OCI-LY3 (cell line): Measurements from ENCODE around the gene NRAP.

Experiments used
- H2AFZ ChIP-seq: fragments of 200-600, 300-600 bp; shearing (Covaris generic); 2 replicates; pipeline ENCODE4 v1.6.0; 2014; ENCODE audit warnings: antibody characterized with exemption, low read depth, low read length
- H3K27ac ChIP-seq: fragments of 200-600, 300-600 bp; sonication (generic); 2 replicates; pipeline ENCODE4 v1.5.1; 2014; ENCODE audit warnings: mild to moderate bottlenecking, low read length, moderate library complexity, mixed read lengths
- H3K27me3 ChIP-seq: fragments of 200-600, 300-600 bp; sonication (generic); 2 replicates; pipeline ENCODE4 v1.6.1; 2014; ENCODE audit warnings: low read depth, low read length, mixed read lengths
- H3K36me3 ChIP-seq: fragments of 200-600, 300-600 bp; sonication (generic); replicated peaks from 2 replicates; pipeline ENCODE3; 2014; ENCODE audit warnings: low read depth, low read length, mixed read lengths
- H3K4me1 ChIP-seq: fragments of 300-600, 200-600 bp; sonication (generic); 2 replicates; pipeline ENCODE4 v1.6.1; 2014; ENCODE audit warnings: low read length, mixed read lengths
- H3K4me2 ChIP-seq: fragments of 200-600, 300-600 bp; sonication (generic); 2 replicates; pipeline ENCODE4 v1.6.1; 2014; ENCODE audit warnings: low read length, mixed read lengths
- H3K4me3 ChIP-seq: fragments of 300-600, 200-600 bp; sonication (generic); 2 replicates; pipeline ENCODE4 v1.5.1; 2014; ENCODE audit warnings: antibody characterized with exemption, mild to moderate bottlenecking, low read length, moderate library complexity
- H3K79me2 ChIP-seq: fragments of 300-600, 200-600 bp; shearing (Covaris generic); 2 replicates; pipeline ENCODE4 v1.6.1; 2014; ENCODE audit warnings: mild to moderate bottlenecking, low read length, mixed read lengths
- H3K9ac ChIP-seq: fragments of 300-600, 200-600 bp; shearing (Covaris generic); 2 replicates; pipeline ENCODE4 v1.6.0; 2014; ENCODE audit warnings: mild to moderate bottlenecking, low read length, moderate library complexity
- H3K9me3 ChIP-seq: fragments of 200-600, 300-600 bp; shearing (Covaris generic); 2 replicates; pipeline ENCODE4 v1.6.1; 2014; ENCODE audit warnings: low read length, mixed read lengths; ENCODE audit not compliant: insufficient read depth
- H4K20me1 ChIP-seq: fragments of 200-600, 300-600 bp; sonication (generic); 2 replicates; pipeline ENCODE4 v1.6.1; 2016; ENCODE audit warnings: low read length, mixed read lengths; ENCODE audit not compliant: insufficient read depth
- CTCF ChIP-seq: fragments of 200-600, 300-600 bp; sonication (generic); IDR thresholded peaks from 2 replicates; pipeline ENCODE4 v1.5.1; 2014; ENCODE audit warnings: antibody characterized with exemption, low read length, low read depth
- EZH2phosphoT487 ChIP-seq: fragments of 200-600 bp; shearing (Covaris generic); IDR thresholded peaks from 2 replicates; pipeline ENCODE4 v1.6.1; 2018; ENCODE audit warnings: antibody characterized with exemption, mixed run types, low read depth

The NRAP gene

GRCh38 chr10:113617086-113617485, 46.8 kb downstream of the NRAP start:
- no peak overlapping the region for H2AFZ ChIP-seq
- H3K9ac ChIP-seq, result no peak overlapping the region
- no peak overlapping the region for H3K27ac ChIP-seq
- TF ChIP-seq EZH2phosphoT487 (no peak), CTCF (no peak)
- H3K27me3 ChIP-seq, result no peaks in the 10 kb centered on the region; the same call in 1 of the 2 replicates
- H3K4me3 ChIP-seq, result no peak overlapping the region
- no peaks in the 10 kb centered on the region for H4K20me1 ChIP-seq
- H3K4me1 ChIP-seq, result no peaks in the 10 kb centered on the region
- H3K79me2 ChIP-seq, result no peaks in the 10 kb centered on the region
- no peaks in the 10 kb centered on the region for H3K9me3 ChIP-seq
- H3K36me3 ChIP-seq, result no peaks in the 10 kb centered on the region
- no peak overlapping the region for H3K4me2 ChIP-seq

DNA sequence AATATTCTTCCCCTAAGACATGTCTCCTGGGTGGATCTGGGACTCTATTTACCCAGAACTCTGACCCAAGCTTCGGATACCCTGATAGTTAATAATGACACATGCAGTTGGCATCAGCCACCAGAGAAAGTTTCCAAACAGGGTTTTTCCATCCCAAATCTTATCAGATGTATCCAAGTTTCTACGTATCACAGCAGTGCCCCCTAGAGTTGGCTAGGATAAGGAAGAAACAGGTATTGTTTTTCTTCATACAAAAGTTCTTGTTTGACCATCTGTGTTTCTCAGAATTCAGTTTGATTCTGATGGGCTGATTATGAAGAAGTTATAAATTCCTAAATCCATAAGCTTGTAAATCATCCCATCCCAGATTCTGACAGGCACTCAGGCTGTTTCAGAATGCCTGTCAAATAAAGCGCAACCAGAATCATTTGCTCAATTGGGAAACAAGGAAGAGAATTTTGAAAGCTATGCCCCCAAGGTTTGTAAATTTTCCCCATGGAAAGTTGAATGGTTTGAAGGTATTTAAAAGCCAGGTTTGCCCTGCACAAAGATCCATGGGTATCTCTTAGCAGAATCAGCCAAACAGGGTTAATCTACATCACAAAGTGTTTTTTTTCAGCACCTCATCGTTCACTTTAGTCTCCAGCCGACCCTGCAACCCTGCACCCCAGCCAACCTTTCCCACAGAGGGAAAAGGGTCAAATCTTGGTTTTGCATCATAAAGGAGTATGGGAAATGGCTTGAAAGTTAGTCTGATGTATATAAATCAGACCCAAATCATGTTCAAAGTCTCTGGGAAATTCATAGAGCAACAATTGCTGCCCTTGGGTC, 47.4 kb downstream of the NRAP start:
- TF ChIP-seq EZH2phosphoT487 (no peak), CTCF (peak; percentile 26; the same call in 1 of the 2 replicates)
- no peak overlapping the region for H3K9ac ChIP-seq
- no peaks in the 10 kb centered on the region for H3K79me2 ChIP-seq
- no peak overlapping the region for H3K4me2 ChIP-seq
- H3K27me3 ChIP-seq, result no peaks in the 10 kb centered on the region; the same call in 1 of the 2 replicates
- H3K36me3 ChIP-seq, result no peaks in the 10 kb centered on the region
- H3K4me3 ChIP-seq, result no peak overlapping the region
- no peak overlapping the region for H2AFZ ChIP-seq
- no peaks in the 10 kb centered on the region for H3K4me1 ChIP-seq
- H3K9me3 ChIP-seq, result no peaks in the 10 kb centered on the region
- H4K20me1 ChIP-seq, result no peaks in the 10 kb centered on the region
- no peak overlapping the region for H3K27ac ChIP-seq

- no peak overlapping the region for H3K4me3 ChIP-seq
- H3K36me3 ChIP-seq, result no peaks in the 10 kb centered on the region
- no peak overlapping the region for H2AFZ ChIP-seq
- H3K27ac ChIP-seq, result no peak overlapping the region
- H3K4me1 ChIP-seq, result no peaks in the 10 kb centered on the region
- no peaks in the 10 kb centered on the region; the same call in 1 of the 2 replicates for H3K27me3 ChIP-seq
- no peak for TF ChIP-seq CTCF
- no peak for TF ChIP-seq EZH2phosphoT487
- H3K79me2 ChIP-seq, result no peaks in the 10 kb centered on the region
- H3K9ac ChIP-seq, result no peak overlapping the region
- H4K20me1 ChIP-seq, result no peaks in the 10 kb centered on the region
- H3K4me2 ChIP-seq, result no peak overlapping the region
- no peaks in the 10 kb centered on the region for H3K9me3 ChIP-seq
Observed at GRCh38 chr10:113613977-113614690, 49.7 kb downstream of the NRAP start.

GRCh38 chr10:113613427-113613826, 50.4 kb downstream of the NRAP start:
- H3K79me2 ChIP-seq, result no peaks in the 10 kb centered on the region
- no peak overlapping the region for H3K4me2 ChIP-seq
- H4K20me1 ChIP-seq, result no peaks in the 10 kb centered on the region
- H3K4me3 ChIP-seq, result no peak overlapping the region
- H3K27ac ChIP-seq, result no peak overlapping the region
- H3K9ac ChIP-seq, result no peak overlapping the region
- no peaks in the 10 kb centered on the region; the same call in 1 of the 2 replicates for H3K27me3 ChIP-seq
- H3K36me3 ChIP-seq, result no peaks in the 10 kb centered on the region
- no peak overlapping the region for H2AFZ ChIP-seq
- no peaks in the 10 kb centered on the region for H3K4me1 ChIP-seq
- H3K9me3 ChIP-seq, result no peaks in the 10 kb centered on the region
- TF ChIP-seq CTCF, result no peak
- no peak for TF ChIP-seq EZH2phosphoT487
